OCI-LY1 (cell line): Measurements from ENCODE around the gene MRM2.

Experiments
- CTCF ChIP-seq: fragments of 200-600 bp; sonication (generic), shearing (Covaris generic); IDR thresholded peaks from 2 replicates; pipeline ENCODE4 v1.5.1; 2017; ENCODE audit warnings: mild to moderate bottlenecking, antibody characterized with exemption, low read length, moderate library complexity, mixed read lengths
- EZH2 ChIP-seq: fragments of 200-600 bp; sonication (generic), shearing (Covaris generic); IDR thresholded peaks from 2 replicates; pipeline ENCODE4 v1.8.0; 2017; ENCODE audit warnings: borderline replicate concordance, mixed run types, mild to moderate bottlenecking, antibody characterized with exemption, low read length, moderate library complexity, mixed read lengths

- no peak for TF ChIP-seq CTCF
- no peak for TF ChIP-seq EZH2
These were observed 40.2 kb downstream of the MRM2 start for GRCh38 chr7:2201686-2202360.
